ENCODE results near the gene RNF214.
"Not testable (repeated sequence)": the region's sequence is repeated elsewhere in the genome, so short reads cannot be mapped to it uniquely, and the experiment has no call there.

The RNF214 gene

GRCh38 chr11:117315285-117316196 lies 83.1 kb downstream of the RNF214 start:
- no peak for DNase-seq (ENCODE audit: low spot score)

- DNase-seq (ENCODE audit: low spot score), result peak; percentile 91
Measured at GRCh38 chr11:117316197-117316961, 83.9 kb downstream of the RNF214 start, which contains the start of gene BACE1. Gene BACE1 (minus strand): TSS chr11:117316256. CDS start chr11:117315795, 461 bp downstream.

- DNase-seq (ENCODE audit: low spot score), result no peak
Measured at GRCh38 chr11:117318738-117319137, 86.3 kb downstream of the RNF214 start.

GRCh38 chr11:117319214-117319840 lies 86.9 kb downstream of the RNF214 start:
- DNase-seq (ENCODE audit: low spot score), result no peak

GRCh38 chr11:117327255-117327566 lies 94.7 kb downstream of the RNF214 start:
- not testable (repeated sequence) for DNase-seq (ENCODE audit: low spot score)

- peak; percentile 96 for DNase-seq (ENCODE audit: low spot score)
Measured at GRCh38 chr11:117327567-117328374, 95.3 kb downstream of the RNF214 start, which contains the start of gene CEP164. Gene CEP164 (plus strand): TSS chr11:117327854. CDS start chr11:117338587, 10,733 bp downstream.

- peak; percentile 44 for DNase-seq (ENCODE audit: low spot score)
Measured at GRCh38 chr11:117328375-117329010, 96.0 kb downstream of the RNF214 start.

- no peak for DNase-seq (ENCODE audit: low spot score)
Measured at GRCh38 chr11:117332843-117333242, 100.4 kb downstream of the RNF214 start.

- no peak for DNase-seq (ENCODE audit: low spot score)
Measured at GRCh38 chr11:117333917-117334316, 101.4 kb downstream of the RNF214 start.

GRCh38 chr11:117334896-117335295 lies 102.4 kb downstream of the RNF214 start:
- no peak for DNase-seq (ENCODE audit: low spot score)

GRCh38 chr11:117335399-117335798 lies 102.9 kb downstream of the RNF214 start:
- no peak for DNase-seq (ENCODE audit: low spot score)

Measured in pons (tissue), 1 donor.